IPS-15b (cell line): Measurements from ENCODE around the gene CC2D1A.

ENCODE experiments used
- H3K27me3 ChIP-seq: one replicate; pipeline ENCODE4 v1.6.1; 2013; ENCODE audit warnings: low read length; ENCODE audit not compliant: control insufficient read depth, insufficient read depth
- H3K36me3 ChIP-seq: one replicate; pipeline ENCODE4 v1.6.1; 2013; ENCODE audit warnings: low read length; ENCODE audit not compliant: control insufficient read depth, insufficient read depth
- H3K4me1 ChIP-seq: one replicate; pipeline ENCODE4 v1.6.1; 2013; ENCODE audit warnings: mild to moderate bottlenecking, low read length; ENCODE audit not compliant: control insufficient read depth, insufficient read depth
- H3K4me3 ChIP-seq: one replicate; pipeline ENCODE4 v1.5.1; 2013; ENCODE audit warnings: low read depth, low read length
- H3K9ac ChIP-seq: one replicate; pipeline ENCODE4 v1.6.1; 2013; ENCODE audit warnings: low read depth, mild to moderate bottlenecking, low read length
- H3K9me3 ChIP-seq: one replicate; pipeline ENCODE4 v1.6.1; 2013; ENCODE audit warnings: mild to moderate bottlenecking, low read length; ENCODE audit not compliant: control insufficient read depth, insufficient read depth

CC2D1A gene

DNA sequence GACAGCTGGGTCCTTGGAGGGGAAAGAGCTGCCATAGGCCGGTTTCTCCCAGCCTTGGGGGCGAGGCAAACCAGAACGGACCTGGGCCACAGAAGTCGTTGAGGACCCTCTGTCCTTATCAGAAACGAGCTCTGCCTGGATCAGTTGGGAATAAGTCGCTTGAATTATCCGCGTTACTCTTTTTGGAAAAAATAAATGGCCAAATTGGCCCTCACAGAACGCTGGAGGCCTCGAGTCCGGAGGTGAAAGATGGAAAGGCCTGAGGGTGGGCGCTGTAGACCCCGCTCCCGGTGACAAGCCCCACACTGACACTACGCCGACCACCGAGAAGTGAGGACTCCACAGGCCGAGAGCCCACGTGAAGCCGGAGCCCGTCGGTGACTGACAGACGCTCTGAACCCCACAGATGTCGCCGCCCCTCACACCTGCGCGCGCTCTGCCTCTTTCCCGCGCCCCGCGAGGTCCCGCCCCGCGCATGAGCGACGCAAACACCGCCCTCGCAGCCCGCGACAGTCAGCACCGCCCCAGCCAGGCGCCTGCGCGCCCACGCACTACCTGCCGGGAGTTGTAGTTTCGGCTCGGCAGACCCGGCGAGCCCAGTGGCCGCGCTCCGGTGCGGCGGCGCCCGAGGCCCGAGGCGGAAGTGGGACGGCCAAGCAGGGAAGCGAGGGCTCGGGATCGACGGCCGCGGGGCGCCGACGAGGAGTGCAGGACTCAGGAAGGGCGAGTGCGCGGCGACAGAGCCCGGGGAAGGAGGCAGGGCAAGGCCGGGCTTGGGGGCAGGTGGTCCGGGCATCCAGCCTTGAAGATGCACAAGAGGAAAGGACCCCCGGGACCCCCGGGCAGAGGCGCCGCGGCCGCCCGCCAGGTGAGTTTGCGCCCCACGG is at the start of gene CC2D1A, which contains the start of gene BRME1:
Gene CC2D1A (plus strand): TSS at position 568 of the 887 bp plus-strand sequence. CDS start 241 bp downstream, at position 809.
Gene BRME1 (minus strand): TSS at position 484 of the 887 bp plus-strand sequence. CDS start 1,225 bp downstream, outside the sequence.
- Histone ChIP-seq H3K27me3 (peaks cover 7% of the 10 kb centered on the region), H3K9me3 (no peaks in the 10 kb centered on the region), H3K9ac (peak within 1 kb of the TSS; percentile 47), H3K36me3 (peaks cover 5% of the 10 kb centered on the region), H3K4me3 (peak within 1 kb of the TSS; percentile 72), H3K4me1 (peaks cover 4% of the 10 kb centered on the region)

DNA sequence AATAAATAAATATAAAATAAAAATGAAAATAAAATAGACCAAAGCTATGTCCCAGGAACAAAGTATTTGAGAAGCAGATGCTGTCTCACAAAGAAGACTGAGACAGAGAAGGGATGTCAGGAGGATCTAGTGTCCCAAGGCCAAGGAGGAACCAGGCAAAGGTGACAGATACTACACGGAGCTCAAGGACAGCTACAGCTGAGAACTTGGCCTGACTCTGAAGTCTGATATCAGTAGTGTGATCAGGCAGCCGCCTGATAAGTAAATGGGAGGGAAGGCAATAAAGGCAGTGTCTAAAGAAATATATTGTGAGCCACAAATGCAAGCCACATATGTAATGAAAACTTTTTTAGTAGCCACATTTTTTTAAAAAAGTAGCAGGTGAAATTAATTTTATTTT is 49.5 kb upstream of the CC2D1A start:
- no peak overlapping the region for H3K4me3 ChIP-seq
- no peak overlapping the region for H3K9ac ChIP-seq
- no peaks in the 10 kb centered on the region for H3K36me3 ChIP-seq
- no peaks in the 10 kb centered on the region for H3K9me3 ChIP-seq
- H3K27me3 ChIP-seq, result no peaks in the 10 kb centered on the region
- H3K4me1 ChIP-seq, result peaks cover under 1% of the 10 kb centered on the region

DNA sequence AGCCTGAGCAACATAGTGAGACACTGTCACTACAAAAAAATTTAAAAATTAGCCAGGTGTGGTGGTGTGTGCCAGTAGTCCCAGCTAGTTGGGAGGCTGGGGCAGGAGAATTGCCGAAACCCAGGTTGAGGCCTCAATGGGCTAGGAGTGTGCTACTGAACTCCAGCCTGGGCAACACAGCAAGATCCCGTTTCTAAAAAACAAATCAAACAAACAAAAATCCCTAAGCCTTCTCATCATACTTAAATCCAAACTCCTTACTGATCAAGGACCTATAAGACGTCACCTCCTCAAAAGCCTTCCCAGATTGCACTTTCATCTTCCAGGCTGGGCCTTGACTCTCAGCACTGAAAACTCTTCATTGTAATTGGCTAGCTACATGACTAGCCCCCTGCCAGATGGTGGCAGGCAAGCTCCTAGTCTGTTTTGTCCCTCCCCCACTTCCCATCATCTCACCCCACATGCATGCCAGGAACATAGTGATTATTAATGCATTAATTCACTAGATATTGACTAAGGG is 46.6 kb upstream of the CC2D1A start:
- H3K9ac ChIP-seq, result no peak overlapping the region
- no peaks in the 10 kb centered on the region for H3K36me3 ChIP-seq
- peaks cover 6% of the 10 kb centered on the region for H3K4me1 ChIP-seq
- no peaks in the 10 kb centered on the region for H3K9me3 ChIP-seq
- H3K27me3 ChIP-seq, result peaks cover 11% of the 10 kb centered on the region
- no peak overlapping the region for H3K4me3 ChIP-seq

DNA sequence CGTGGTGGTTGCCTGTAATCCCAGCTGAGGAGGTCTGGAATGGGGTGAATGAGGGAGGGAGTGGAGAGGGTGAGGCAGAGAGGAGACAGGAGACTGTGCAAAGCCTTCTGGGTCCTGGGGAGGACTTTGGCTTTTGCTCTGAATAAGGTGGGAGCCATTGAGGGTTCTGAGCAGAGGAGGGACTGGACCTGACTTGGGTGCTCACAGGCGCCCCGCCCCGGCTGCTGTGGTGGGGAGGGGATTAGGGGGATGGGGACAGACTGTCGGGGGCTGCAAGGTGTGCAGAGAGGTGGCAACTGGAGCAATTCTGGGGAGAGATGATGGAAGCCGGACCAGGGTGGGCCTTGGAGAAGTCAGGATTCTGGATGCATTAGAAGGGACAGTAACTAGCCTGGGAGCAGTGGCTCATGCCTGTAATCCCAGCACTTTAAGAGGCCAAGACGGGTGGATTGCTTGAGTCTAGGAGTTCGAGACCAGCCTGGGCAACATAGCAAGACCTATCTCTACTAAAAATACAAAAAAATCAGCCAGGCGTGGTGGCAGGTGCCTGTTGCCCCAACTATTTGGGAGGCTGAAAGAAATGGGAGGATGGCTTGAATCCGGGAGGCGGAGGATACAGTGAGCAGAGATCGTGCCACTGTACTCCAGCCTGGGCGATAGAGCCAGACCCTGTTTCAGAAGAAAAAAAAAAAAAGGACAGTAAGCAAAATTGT is 45.2 kb upstream of the CC2D1A start:
- H3K9me3 ChIP-seq, result no peaks in the 10 kb centered on the region
- peaks cover 7% of the 10 kb centered on the region for H3K4me1 ChIP-seq
- H3K36me3 ChIP-seq, result no peaks in the 10 kb centered on the region
- no peak overlapping the region for H3K9ac ChIP-seq
- peaks cover 14% of the 10 kb centered on the region for H3K27me3 ChIP-seq
- no peak overlapping the region for H3K4me3 ChIP-seq

DNA sequence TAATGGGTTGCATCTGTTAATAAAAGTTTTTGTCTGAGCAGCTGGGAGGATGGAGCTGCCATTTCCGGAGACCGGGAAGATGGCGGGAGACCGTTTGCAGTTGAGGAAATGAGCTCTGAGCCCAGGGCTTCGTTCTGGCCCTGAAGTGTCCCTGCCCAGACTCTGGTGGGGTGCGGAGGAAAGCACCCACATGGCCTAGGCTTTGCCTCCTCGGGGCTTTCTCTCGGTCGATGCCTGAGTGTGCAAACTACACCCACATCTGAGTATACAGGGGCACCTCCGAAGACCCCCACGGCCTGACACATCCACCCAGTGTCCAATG is 44.6 kb upstream of the CC2D1A start:
- no peak overlapping the region for H3K9ac ChIP-seq
- no peaks in the 10 kb centered on the region for H3K9me3 ChIP-seq

DNA sequence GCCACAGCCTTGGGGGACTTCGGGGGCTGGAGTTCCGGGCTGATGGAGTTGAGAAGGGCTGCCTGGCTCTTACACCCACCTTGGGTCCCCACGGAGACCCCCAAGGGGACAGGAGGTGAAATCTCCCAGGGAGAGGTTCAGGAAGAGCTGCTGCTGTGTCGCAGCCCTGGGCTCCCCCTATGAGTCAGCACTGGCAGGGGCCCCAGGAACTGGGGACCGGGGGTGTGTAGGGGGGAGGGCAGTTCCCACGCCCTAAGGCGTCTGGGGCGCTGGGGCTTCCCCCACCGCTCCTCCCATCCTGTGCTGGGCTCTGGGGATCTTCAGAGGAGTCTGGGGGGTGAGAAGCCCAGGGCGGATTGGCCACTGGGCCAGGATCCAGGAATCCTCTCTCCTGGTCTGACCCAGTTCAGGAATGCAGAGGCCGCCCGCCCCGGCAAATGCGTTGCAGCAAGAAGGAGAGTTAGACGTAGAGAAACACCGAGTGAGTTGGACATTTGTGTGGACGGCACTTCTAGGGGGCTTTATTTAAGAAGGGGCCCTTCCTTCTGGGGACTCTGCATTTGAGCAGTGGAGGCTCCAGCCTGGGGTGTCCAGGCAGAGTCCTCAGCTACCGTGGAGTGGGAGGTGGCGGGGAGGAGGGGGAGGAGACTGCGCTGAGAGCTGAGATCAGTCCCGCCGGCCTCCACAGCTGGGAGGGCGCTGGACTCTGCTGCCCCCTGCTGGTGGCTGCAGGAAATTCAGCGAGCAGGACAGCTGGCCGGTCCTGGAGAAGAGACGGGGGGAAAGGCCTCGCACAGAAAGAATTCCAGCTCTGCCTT is 44.1 kb upstream of the CC2D1A start:
- Histone ChIP-seq H3K9me3 (no peaks in the 10 kb centered on the region), H3K36me3 (no peaks in the 10 kb centered on the region), H3K9ac (no peak overlapping the region), H3K27me3 (peaks cover 25% of the 10 kb centered on the region), H3K4me1 (peaks cover 7% of the 10 kb centered on the region), H3K4me3 (peak overlapping the region; percentile 62)

More for the DNA sequence above, 44.6 kb upstream of the CC2D1A start:
- Histone ChIP-seq H3K4me1 (peaks cover 7% of the 10 kb centered on the region), H3K36me3 (no peaks in the 10 kb centered on the region), H3K4me3 (peak overlapping the region; percentile 62), H3K27me3 (peaks cover 20% of the 10 kb centered on the region)

DNA sequence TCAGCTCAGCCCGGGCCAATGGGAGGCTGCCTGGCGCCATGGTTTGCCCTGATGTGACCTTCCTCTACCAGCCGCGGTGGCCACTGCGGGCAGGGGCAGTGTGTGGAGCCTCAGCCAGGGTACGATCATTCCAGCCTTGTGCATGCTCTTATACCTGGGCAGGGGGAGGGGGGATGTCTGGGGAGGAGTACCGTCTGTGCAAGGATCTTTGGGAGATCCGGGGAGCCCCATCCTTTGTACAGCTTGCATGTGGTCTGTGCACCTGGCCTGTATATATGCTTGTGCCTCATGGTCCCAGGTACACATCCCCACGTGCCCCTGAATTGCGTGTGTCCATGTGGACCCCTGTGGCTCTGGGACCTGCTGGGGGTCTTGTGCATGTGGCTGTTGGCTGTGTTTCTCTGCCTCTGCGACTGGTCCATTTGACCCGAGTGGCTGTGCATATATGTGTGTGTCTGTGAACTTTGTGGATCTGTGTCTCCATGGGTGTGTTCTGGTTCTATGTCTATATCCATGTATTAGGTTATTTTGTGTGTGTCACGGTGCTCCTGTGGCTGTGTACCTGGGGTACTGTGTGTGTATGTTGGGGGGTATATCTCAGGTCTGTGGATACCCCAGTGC is 41.8 kb upstream of the CC2D1A start:
- Histone ChIP-seq H3K9me3 (no peaks in the 10 kb centered on the region), H3K9ac (no peak overlapping the region), H3K27me3 (peaks cover 45% of the 10 kb centered on the region), H3K36me3 (no peaks in the 10 kb centered on the region), H3K4me3 (no peak overlapping the region), H3K4me1 (peaks cover 7% of the 10 kb centered on the region)

DNA sequence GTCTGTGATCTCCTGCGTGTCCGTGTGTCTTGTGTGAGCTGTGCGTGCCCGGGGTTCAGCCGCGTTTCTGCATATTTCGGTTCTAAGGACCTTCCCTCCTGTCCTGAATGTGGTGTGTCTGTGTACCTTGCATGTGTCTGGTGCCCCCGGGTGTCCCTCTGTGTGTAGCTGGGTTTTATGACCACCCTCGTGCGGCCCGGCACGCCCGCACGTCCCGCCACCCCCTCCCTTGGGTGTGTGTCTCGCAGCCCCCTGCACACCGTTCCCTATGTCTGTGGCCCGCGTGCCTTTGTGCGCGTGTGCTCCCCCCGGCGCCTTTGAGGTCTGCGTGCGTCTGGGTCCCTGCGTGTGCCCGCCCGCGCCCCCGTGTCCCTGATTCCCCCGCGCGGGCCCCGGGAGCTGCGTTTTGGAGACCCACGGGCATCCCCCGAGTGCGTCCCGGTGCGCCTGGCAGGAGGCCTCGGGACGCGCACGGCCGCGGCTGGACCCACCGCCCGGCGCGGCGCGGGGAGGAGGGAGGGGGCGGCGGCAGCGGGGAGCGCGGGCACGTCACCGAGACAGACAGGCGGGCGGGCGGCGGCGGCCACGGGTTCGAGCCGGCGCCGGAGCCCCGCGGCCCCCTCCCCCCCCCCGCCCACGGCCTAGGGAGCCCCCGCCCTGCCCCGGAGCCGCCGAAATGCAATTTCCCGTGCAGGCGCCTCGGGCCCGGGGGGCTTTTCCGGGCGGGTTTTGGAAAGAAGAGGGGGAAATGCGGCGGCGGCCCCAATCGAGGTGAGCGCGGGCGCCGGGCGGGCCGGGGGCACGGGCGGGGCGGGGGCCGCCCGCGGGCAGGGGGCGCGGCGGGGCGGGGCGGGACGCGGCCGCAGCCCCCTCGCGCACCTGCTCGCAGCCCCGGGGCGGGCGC is 41.1 kb upstream of the CC2D1A start:
- Histone ChIP-seq H3K4me3 (peak overlapping the region; percentile 30), H3K36me3 (no peaks in the 10 kb centered on the region), H3K27me3 (peaks cover 48% of the 10 kb centered on the region), H3K9me3 (no peaks in the 10 kb centered on the region), H3K4me1 (peaks cover 7% of the 10 kb centered on the region), H3K9ac (no peak overlapping the region)

DNA sequence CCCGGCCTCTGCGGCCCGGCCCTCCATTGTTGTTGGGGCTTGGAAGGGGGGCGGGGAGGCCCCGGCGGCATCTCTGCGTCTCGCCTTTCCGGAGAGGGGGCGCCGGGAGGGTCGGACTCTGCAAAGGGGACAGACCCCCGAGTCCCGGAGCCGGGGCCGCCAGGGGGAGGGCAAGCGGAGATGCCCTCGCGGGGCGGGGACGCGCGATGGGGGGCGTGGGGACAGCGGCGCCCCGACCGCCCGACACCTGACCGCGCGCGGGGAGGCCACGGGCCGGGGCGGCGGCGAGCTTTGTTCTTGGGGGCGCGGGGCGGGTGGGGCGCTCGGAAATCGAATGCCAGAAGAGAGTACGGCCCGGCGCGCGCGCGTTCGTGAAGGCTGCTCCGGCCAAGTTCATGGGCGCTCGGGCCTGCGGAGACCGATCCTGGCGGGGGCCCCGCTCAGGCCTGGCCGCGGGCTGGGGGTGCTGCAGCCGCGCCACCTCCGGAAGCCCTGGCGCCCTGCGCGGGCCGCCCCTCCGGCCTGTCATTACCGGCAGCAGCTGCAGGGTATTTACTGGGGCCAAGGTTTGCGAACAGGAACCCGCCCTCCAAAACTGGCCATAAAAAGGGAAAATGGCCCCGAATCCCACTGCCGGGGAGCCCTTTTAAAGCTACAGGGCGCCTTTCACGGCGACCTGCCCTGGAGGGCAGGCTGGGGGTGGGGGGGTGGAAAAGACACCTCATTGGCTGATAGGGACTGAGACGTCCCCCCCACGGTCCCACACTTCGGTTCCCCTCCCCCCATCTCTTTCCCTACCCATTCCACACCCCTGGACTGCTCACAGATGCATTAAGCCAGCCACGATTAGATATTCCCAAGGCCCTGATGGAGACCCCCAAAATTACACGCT is 40.2 kb upstream of the CC2D1A start:
- Histone ChIP-seq H3K36me3 (no peaks in the 10 kb centered on the region), H3K4me1 (peaks cover 7% of the 10 kb centered on the region), H3K4me3 (peak overlapping the region; percentile 30), H3K9ac (no peak overlapping the region), H3K9me3 (no peaks in the 10 kb centered on the region), H3K27me3 (peaks cover 52% of the 10 kb centered on the region)
